AG04449 (cell line): ENCODE results near the gene CHMP6.

Source experiments
- CTCF ChIA-PET: fragments of 350-600 bp; formaldehyde crosslinking; extraction: SDS; loops from one replicate; lab custom pipeline; 2021; ENCODE audit warnings: antibody characterized with exemption; lab: Yijun Ruan, JAX
- POLR2A ChIA-PET: fragments of 400-600, 350-600 bp; formaldehyde crosslinking; extraction: SDS; loops from one replicate; lab custom pipeline; 2020; ENCODE audit warnings: antibody characterized with exemption, inconsistent platforms; lab: Yijun Ruan, JAX
- DNase-seq: peaks from one replicate; pipeline ENCODE4 v3.0.0-alpha.2; 2010; ENCODE audit warnings: low read depth, low spot score
- H3K4me3 ChIP-seq: 2 replicates; pipeline ENCODE4 v1.5.1; 2011; ENCODE audit warnings: low read depth, mild to moderate bottlenecking, control low read depth, low read length
- CTCF ChIP-seq: IDR thresholded peaks from one replicate; pipeline ENCODE4 v1.5.1; 2011; ENCODE audit warnings: mild to moderate bottlenecking, moderate library complexity, low read length, control low read depth, inconsistent platforms; ENCODE audit not compliant: insufficient read depth; ENCODE audit errors: missing control alignments

Gene CHMP6

GRCh38 chr17:81034779-81035520 is 43.3 kb downstream of the CHMP6 start, which contains the start of gene BAIAP2:
TSS of gene BAIAP2 (plus strand) at chr17:81035151. CDS start at chr17:81035255, 104 bp downstream.
- ChIA-PET POLR2A (interaction anchor here (0.7 to 1.0 kb wide), 2 partner anchors 60 to 62 kb away, joined by 4 to 5 read pairs; no protein-coding TSS in a partner anchor), CTCF (interaction anchor here (3.1 to 5.3 kb wide), 2 partner anchors 10 to 63 kb away, joined by 28 to 35 read pairs; no protein-coding TSS in a partner anchor)
- DNase-seq: no peak
- peak within 1 kb of the TSS; percentile 78 for H3K4me3 ChIP-seq
- TF ChIP-seq CTCF: no peak

- CTCF ChIA-PET: interaction anchor here (2.0 to 2.6 kb wide), 2 partner anchors 59 to 66 kb away, joined by 7 to 11 read pairs; no protein-coding TSS in a partner anchor
- H3K4me3 ChIP-seq: peak overlapping the region; percentile 78
- POLR2A ChIA-PET: interaction anchor here (0.6 to 1.3 kb wide), 4 partner anchors 59 to 79 kb away, joined by 3 to 5 read pairs (median 4); no protein-coding TSS in a partner anchor
- no peak for TF ChIP-seq CTCF
- DNase-seq: no peak
Observed at GRCh38 chr17:81035521-81036196, 44.0 kb downstream of the CHMP6 start.

DNA sequence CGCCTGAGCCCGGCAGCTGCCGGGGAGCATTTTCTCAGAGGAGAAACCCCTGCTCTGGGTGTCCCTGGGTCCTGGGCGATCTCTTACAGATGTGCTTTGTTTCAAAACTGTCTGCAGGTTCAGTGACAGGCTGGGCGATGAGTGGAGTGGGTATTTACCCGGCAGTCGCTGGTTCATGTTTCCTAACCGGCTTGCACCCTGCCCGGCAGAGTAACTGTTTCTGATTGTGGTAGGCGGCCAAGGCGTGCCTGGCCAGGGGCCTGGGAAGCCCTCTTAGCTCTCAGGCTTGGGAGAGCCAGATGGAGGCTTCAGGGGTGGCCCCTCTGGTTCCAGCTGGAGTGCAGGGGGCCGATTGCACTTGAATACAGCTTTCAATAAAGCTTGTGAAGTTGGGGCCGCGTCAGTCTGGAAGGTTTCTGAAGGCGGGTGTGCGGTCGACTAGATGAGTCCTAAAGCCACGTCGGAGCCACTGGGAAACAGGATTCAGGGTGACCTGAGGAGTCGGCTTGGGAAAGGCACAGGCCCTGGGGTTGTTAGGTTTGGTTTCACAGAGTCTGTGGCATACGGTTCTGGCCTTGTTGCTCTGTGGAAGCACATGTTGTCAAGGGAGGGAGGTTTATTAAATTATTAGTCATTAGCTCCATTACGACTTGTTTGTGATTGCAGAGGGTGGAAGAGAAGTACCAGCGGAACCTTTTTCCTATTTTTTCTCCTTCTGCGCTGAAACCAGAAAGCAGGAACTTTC is 44.7 kb downstream of the CHMP6 start:
- no peak for TF ChIP-seq CTCF
- no peak for DNase-seq
- POLR2A ChIA-PET: interaction anchor here (0.6 to 1.3 kb wide), 3 partner anchors 29 to 78 kb away, joined by 3 to 5 read pairs (median 5); no protein-coding TSS in a partner anchor
- peak overlapping the region; percentile 78 for H3K4me3 ChIP-seq
- CTCF ChIA-PET: interaction anchor here (0.8 to 2.6 kb wide), 6 partner anchors 9 to 67 kb away, joined by 3 to 17 read pairs (median 9); no protein-coding TSS in a partner anchor

DNA sequence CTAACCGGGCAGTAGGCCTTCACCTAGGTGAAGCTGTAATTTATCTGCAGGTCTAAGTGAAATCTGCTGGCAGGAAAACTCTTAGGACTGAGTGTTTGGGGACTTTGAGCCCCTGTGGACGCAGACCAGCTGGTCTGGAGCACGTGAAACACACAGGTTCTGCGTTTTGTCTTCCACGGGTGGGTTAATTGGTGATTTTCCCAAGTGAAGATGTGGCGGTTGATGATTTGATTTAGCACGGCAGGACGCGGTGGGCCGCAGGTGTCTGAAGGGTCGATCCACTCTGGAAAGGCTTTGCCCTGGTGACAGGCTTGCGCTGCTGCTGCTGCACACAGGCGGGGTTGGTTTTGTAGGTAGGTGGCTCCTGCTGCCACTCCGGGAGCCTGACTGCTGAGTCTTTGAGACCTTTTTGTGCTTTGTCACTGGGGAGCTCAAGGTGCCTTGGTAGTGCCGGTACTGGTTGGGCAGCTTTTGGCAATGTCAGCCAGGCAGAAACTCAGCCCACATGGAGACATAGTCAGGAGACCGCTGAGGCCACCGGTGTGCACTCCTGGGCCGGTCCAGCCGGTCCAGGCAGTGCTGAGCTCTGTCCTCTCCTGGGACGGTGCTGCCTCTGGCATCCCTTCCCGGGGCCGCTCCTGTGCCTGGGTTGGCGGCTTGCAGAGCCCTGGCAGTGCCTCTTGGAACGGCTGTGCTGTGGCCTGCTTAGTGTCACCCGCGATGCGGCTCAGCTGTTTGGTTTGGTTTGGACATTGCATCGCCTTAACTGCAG is 45.6 kb downstream of the CHMP6 start:
- DNase-seq: no peak

More for the DNA sequence above, 45.6 kb downstream of the CHMP6 start:
- H3K4me3 ChIP-seq: peak overlapping the region; percentile 0
- ChIA-PET POLR2A (interaction anchor here (1.3 kb wide), 2 partner anchors 28 to 58 kb away, joined by 5 read pairs; no protein-coding TSS in a partner anchor), CTCF (interaction anchor here (0.8 to 2.6 kb wide), 6 partner anchors 8 to 67 kb away, joined by 3 to 17 read pairs (median 9); no protein-coding TSS in a partner anchor)
- no peak for TF ChIP-seq CTCF
